Measurements from ENCODE around the gene FRMD1. TPM values are rescaled to one million over a fixed set of nuclear protein-coding genes. Genes with fewer than 3 reads are reported as not detected.

FRMD1 gene
- total RNA-seq, 2 donors from 2014 or later = not detected

- Mint-ChIP-seq H3K27me3 (ENCODE audit: insufficient read depth) (no peaks in the 10 kb centered on the region), H3K4me1 (peaks cover 6% of the 10 kb centered on the region), H3K4me3 (no peak overlapping the region), H3K9me3 (peaks cover 3% of the 10 kb centered on the region), H3K27ac (no peak overlapping the region), H3K36me3 (ENCODE audit: low read depth) (no peaks in the 10 kb centered on the region)
- Histone ChIP-seq H3K9me3 (ENCODE audit: control insufficient read depth, low read length) (no peaks in the 10 kb centered on the region), H3K27ac (ENCODE audit: low read depth, low read length) (no peak overlapping the region), H3K36me3 (ENCODE audit: control insufficient read depth, insufficient read depth, low read length) (no peaks in the 10 kb centered on the region), H3K4me3 (ENCODE audit: low read length) (no peak overlapping the region), H3K9ac (ENCODE audit: extremely low read depth, low read length, poor library complexity, severe bottlenecking) (no peak overlapping the region), H3K4me1 (ENCODE audit: control insufficient read depth, insufficient read depth, low read length) (no peaks in the 10 kb centered on the region), H3K27me3 (ENCODE audit: control insufficient read depth, insufficient read depth, low read length, poor library complexity, severe bottlenecking) (peaks cover 22% of the 10 kb centered on the region)
- no peak for TF ChIP-seq CTCF (conservative IDR thresholded peaks at IDR 0.05)
- WGBS, 2 experiments (ENCODE audit: insufficient coverage in 1 of 2, insufficient read length in 1 of 2) = 78 to 95% methylated on average over 7 to 14 of the region's 14 CpGs
- no peak for DNase-seq
These were observed 16.8 kb upstream of the FRMD1 start for GRCh38 chr6:168095716-168096250.

- Mint-ChIP-seq H3K36me3 (ENCODE audit: low read depth) (no peaks in the 10 kb centered on the region), H3K4me3 (no peak overlapping the region), H3K9me3 (peaks cover 3% of the 10 kb centered on the region), H3K4me1 (peaks cover 6% of the 10 kb centered on the region), H3K27me3 (ENCODE audit: insufficient read depth) (no peaks in the 10 kb centered on the region), H3K27ac (no peak overlapping the region)
- TF ChIP-seq CTCF (conservative IDR thresholded peaks at IDR 0.05) = no peak
- Histone ChIP-seq H3K9ac (ENCODE audit: extremely low read depth, low read length, poor library complexity, severe bottlenecking) (no peak overlapping the region), H3K27ac (ENCODE audit: low read depth, low read length) (no peak overlapping the region), H3K36me3 (ENCODE audit: control insufficient read depth, insufficient read depth, low read length) (no peaks in the 10 kb centered on the region), H3K4me3 (ENCODE audit: low read length) (no peak overlapping the region), H3K4me1 (ENCODE audit: control insufficient read depth, insufficient read depth, low read length) (no peaks in the 10 kb centered on the region), H3K9me3 (ENCODE audit: control insufficient read depth, low read length) (no peaks in the 10 kb centered on the region), H3K27me3 (ENCODE audit: control insufficient read depth, insufficient read depth, low read length, poor library complexity, severe bottlenecking) (peaks cover 16% of the 10 kb centered on the region)
- 92 to 96% methylated on average over 13 to 17 of the region's 17 CpGs for WGBS, 2 experiments (ENCODE audit: insufficient coverage in 1 of 2, insufficient read length in 1 of 2)
- no peak for DNase-seq
These were observed 16.2 kb upstream of the FRMD1 start for GRCh38 chr6:168095171-168095691.

- Histone ChIP-seq H3K36me3 (ENCODE audit: control insufficient read depth, insufficient read depth, low read length) (no peaks in the 10 kb centered on the region), H3K4me3 (ENCODE audit: low read length) (no peak overlapping the region), H3K27me3 (ENCODE audit: control insufficient read depth, insufficient read depth, low read length, poor library complexity, severe bottlenecking) (peaks cover 2% of the 10 kb centered on the region), H3K4me1 (ENCODE audit: control insufficient read depth, insufficient read depth, low read length) (peaks cover under 1% of the 10 kb centered on the region), H3K9ac (ENCODE audit: extremely low read depth, low read length, poor library complexity, severe bottlenecking) (no peak overlapping the region), H3K27ac (ENCODE audit: low read depth, low read length) (no peak overlapping the region), H3K9me3 (ENCODE audit: control insufficient read depth, low read length) (no peaks in the 10 kb centered on the region)
- H3K27me3 Mint-ChIP-seq (ENCODE audit: insufficient read depth) = no peaks in the 10 kb centered on the region
- peaks cover 3% of the 10 kb centered on the region for H3K4me1 Mint-ChIP-seq
- H3K9me3 Mint-ChIP-seq = peaks cover 3% of the 10 kb centered on the region
- no peaks in the 10 kb centered on the region for H3K36me3 Mint-ChIP-seq (ENCODE audit: low read depth)
- H3K27ac Mint-ChIP-seq = no peak overlapping the region
- no peak overlapping the region for H3K4me3 Mint-ChIP-seq
- WGBS, 2 experiments (ENCODE audit: insufficient coverage in 1 of 2, insufficient read length in 1 of 2) = 90 to 100% methylated on average over 2 to 11 of the region's 11 CpGs
- TF ChIP-seq CTCF (conservative IDR thresholded peaks at IDR 0.05) = no peak
- DNase-seq = no peak
These were observed 14.6 kb upstream of the FRMD1 start for GRCh38 chr6:168093634-168094033.

Data from endodermal cell (in vitro differentiated cells).